GM15510 (cell line): ENCODE data around the gene GABRD.

Experiments used
- POLR2A ChIP-seq: IDR thresholded peaks from 3 replicates; pipeline ENCODE4 v1.6.1; 2011; ENCODE audit warnings: borderline replicate concordance; ENCODE audit not compliant: insufficient read length; ENCODE audit errors: extremely low read depth

The GABRD gene

GRCh38 chr1:2041887-2042286 lies 22.7 kb downstream of the GABRD start:
- no peak for TF ChIP-seq POLR2A

- no peak for TF ChIP-seq POLR2A
Measured at GRCh38 chr1:2042830-2043773, 24.0 kb downstream of the GABRD start.

GRCh38 chr1:2043886-2044285 lies 24.7 kb downstream of the GABRD start:
- TF ChIP-seq POLR2A, result no peak

- no peak for TF ChIP-seq POLR2A
Measured at GRCh38 chr1:2044510-2045319, 25.6 kb downstream of the GABRD start.

- no peak for TF ChIP-seq POLR2A
Measured at GRCh38 chr1:2045468-2046173, 26.5 kb downstream of the GABRD start.

- no peak for TF ChIP-seq POLR2A
Measured at GRCh38 chr1:2046174-2046917, 27.2 kb downstream of the GABRD start.

- no peak for TF ChIP-seq POLR2A
Measured at GRCh38 chr1:2046953-2047748, 28.0 kb downstream of the GABRD start.

- no peak for TF ChIP-seq POLR2A
Measured at GRCh38 chr1:2047749-2048729, 28.9 kb downstream of the GABRD start.

- TF ChIP-seq POLR2A, result no peak
Measured at GRCh38 chr1:2049225-2049717, 30.1 kb downstream of the GABRD start.

GRCh38 chr1:2049718-2050431 lies 30.7 kb downstream of the GABRD start, which contains the start of gene PRKCZ:
TSS of gene PRKCZ (plus strand) at chr1:2050411. CDS start at chr1:2050631, 220 bp downstream.
- TF ChIP-seq POLR2A, result no peak

- TF ChIP-seq POLR2A, result no peak
Measured at GRCh38 chr1:2050461-2050792, 31.3 kb downstream of the GABRD start.
